ENCODE data around the gene RPAP2.
"Not testable (repeated sequence)": the region's sequence is repeated elsewhere in the genome, so short reads cannot be mapped to it uniquely, and the experiment has no call there.

The RPAP2 gene

DNA sequence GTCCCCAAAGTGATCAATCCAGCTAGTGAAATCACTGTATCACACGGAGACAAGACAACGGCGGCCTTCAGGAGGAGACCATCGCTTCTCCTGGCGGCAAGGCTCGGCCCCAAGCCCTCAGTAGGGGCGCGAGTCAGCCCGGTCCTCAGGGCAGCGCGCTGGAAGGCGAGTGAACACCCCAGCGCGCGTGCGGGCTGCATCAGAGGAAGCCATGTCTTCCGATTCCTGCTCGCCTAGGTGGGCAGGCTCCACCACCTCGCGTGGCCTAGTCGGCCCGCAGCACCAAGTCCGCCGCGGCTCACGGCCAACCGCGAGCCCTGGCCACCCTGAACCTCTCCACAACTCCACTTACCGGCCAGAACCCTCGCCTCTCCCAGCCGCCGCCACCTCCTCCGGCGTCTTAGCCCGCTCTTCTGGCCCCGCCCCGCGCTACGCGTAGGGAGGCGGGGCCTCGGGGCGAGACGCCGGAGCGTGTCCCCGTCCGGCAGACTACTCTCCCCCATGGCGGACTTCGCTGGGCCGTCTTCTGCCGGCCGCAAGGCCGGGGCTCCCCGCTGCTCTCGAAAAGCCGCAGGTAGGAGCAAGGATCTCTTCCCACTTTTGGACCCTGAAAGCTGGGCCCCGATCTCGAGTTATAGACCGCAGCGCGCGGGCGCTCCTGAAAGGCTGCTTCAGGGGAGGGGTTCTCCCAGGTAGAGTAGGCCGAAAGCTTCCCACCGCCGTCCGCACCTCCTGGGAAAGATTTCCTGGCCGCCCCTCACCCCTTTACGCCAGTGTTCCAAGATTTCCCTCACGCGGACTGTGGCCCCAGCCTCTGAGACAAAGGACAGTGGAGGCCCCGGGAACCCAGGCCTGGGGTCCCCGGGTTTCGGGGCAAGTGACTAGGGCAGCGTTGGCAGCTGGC lies at the start of gene RPAP2, which contains the start of gene GLMN:
TSS of gene RPAP2 (plus strand) at position 487 of the 904 bp plus-strand sequence. CDS start at position 502, 15 bp downstream.
TSS of gene GLMN (minus strand) at position 415 of the 904 bp plus-strand sequence. CDS start 988 bp downstream, outside the sequence.
- peak within 1 kb of the TSS; percentile 83 for H3K4me3 ChIP-seq (ENCODE audit: low read length)
- TF ChIP-seq ZNF274 (IDR thresholded peaks at IDR 0.05; ENCODE audit: low read depth, low read length): no peak

DNA sequence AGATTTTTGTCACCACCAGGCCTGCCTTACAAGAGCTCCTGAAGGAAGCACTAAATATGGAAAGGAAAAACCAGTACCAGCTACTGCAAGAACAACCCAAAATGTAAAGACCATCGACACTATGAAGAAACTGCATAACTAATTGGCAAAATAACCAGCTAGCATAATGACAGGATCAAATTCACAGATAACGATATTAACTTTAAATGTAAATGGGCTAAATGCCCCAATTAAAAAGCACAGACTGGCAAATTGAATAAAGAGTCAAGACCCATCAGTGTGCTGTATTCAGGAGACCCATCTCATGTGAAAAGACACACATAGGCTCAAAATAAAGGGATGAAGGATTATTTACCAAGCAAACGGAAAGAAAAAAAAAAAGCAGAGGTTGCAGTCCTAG lies 44.1 kb upstream of the RPAP2 start:
- H3K4me3 ChIP-seq (ENCODE audit: low read length): not testable (repeated sequence)

DNA sequence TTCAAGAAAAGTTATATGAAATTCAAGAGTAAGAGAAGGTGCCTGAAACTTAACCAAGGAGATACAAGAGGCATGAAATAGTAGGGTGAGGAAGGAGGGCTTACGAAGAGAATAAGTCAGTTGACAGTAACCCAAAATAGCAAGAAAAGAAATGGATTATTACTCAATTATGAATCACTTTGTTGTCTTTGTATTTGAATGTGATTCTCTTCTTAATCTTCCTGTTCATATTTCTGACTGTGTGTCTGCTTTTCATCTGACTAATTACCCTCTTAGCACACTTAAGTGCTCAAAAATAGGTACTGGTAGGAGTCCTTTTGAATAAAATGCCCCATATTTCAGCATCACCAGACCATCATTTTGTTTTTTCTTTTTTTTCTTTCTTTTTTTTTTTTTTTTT lies 39.5 kb upstream of the RPAP2 start:
- TF ChIP-seq ZNF274 (IDR thresholded peaks at IDR 0.05; ENCODE audit: low read depth, low read length): no peak
- no peak overlapping the region for H3K4me3 ChIP-seq (ENCODE audit: low read length)

DNA sequence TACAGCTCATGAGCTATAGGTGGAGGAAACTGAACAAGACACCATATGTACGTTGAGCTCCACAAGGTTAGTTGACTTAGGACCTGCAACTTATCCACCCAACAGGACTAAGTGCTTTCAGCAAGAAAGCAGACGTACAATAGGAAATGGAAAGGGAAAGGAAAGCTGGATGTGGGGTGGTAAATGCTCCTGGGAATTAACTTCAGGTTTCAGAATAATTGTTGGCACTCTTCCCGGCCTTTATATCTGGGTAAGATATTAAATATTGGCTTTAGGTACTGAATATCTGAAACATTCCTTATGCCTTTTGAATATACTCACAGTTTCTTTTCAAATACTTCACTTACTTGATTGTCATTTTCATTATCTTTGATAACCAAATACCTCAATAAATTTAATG lies 36.3 kb upstream of the RPAP2 start:
- no peak for TF ChIP-seq ZNF274 (IDR thresholded peaks at IDR 0.05; ENCODE audit: low read depth, low read length)
- no peak overlapping the region for H3K4me3 ChIP-seq (ENCODE audit: low read length)

DNA sequence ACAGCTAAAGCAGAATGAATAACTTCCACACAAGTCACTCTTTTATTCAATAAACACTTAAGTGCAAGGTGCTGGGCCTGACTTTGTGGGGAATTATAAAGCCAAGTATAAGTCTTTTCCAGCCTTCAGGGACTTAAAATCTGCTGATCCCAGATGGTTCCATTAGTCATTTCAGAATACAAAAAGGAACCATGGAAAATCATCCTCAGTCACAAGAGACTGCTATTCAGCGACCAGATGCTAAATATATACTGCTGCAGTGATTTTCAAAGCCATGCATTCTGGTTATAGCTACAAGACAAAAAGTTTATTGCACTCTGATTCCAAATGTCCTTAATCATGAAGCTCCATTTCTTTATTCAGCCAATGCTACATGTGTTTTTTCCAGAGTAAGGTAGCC lies 25.8 kb upstream of the RPAP2 start:
- no peak overlapping the region for H3K4me3 ChIP-seq (ENCODE audit: low read length)
- no peak for TF ChIP-seq ZNF274 (IDR thresholded peaks at IDR 0.05; ENCODE audit: low read depth, low read length)

DNA sequence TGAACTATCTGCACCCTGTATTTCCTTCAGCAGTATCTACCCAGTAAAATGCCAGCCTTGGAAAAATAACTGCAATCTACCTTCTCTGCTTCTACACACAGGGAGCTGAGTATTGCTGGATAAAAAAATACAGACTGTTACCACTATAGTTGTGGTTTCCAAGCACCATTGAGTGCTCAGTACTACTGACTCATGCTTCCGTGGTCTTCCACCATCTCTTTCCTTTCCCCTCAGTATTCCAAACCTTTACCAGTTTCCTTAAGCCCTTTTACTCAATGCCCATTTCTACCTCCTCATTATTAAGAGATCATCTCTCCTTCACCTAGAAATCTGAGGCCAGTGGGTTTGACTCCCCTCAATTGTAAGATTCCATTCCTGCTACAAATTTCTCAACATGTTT lies 23.9 kb upstream of the RPAP2 start:
- no peak for TF ChIP-seq ZNF274 (IDR thresholded peaks at IDR 0.05; ENCODE audit: low read depth, low read length)
- H3K4me3 ChIP-seq (ENCODE audit: low read length): no peak overlapping the region

DNA sequence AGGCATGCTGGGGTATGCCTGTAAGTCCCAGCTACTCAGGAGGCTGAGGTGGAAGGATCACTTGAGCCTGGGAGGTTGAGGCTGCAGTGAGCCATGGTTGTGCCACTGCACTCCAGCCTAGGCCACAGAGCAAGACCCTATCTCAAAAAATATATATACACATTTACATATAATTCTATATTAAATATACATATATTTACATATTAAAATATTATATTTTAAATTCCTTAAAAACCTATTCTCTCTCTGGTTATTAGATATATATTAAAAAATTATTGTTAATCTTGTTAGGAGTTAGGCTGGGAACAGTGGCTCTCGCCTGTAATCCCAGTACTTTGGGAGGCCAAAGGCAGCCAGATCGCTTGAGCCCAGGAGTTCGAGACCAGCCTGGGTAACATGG lies 22.8 kb upstream of the RPAP2 start:
- TF ChIP-seq ZNF274 (IDR thresholded peaks at IDR 0.05; ENCODE audit: low read depth, low read length): no peak

DNA sequence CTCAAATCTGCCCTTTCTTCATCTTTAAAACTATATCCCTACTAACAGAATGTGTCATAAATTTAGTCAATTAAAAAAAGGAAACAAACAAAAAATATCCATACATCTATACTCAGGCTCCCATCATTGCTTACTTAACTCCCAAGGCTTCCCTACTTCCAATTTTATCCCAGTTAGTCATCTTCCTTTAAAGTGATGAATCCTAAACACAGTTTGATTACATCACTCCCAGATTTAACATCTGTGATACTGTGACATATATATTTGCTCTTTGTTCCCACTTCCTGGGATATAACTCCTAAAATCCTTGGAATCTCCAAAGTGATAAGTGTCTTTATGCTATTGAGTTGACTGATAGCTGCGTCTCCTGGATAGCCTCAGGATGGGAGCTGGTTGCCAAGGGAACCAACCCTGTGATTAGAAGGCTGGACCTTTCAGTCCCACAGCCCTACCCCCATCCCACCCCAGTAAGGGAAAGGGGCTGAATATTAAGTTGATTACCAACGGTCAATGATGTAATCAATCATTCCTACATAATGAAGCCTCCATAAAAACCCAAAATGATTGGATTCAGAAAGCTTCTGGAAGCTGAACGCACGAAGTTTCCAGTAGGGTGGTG lies 21.6 kb upstream of the RPAP2 start:
- H3K4me3 ChIP-seq (ENCODE audit: low read length): no peak overlapping the region
- no peak for TF ChIP-seq ZNF274 (IDR thresholded peaks at IDR 0.05; ENCODE audit: low read depth, low read length)

More for the DNA sequence above, 22.8 kb upstream of the RPAP2 start:
- H3K4me3 ChIP-seq (ENCODE audit: low read length): no peak overlapping the region

DNA sequence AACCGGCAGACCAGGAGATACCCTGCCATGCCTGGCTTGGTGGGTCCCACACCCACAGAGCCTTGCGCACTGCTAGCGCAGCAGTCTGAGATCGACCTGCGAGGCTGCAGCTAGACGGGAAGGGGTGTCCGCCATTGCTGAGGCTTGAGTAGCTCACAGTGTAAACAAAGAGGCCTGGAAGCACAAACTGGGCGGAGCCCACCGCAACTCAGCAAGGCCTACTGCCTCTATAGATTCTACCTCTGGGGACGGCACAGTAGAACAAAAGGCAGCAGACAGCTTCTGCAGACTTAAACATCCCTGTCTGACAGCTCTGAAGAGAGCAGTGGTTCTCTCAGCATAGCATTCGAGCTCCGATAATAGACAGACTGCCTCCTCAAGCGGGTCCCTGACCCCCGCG lies 19.1 kb upstream of the RPAP2 start:
- H3K4me3 ChIP-seq (ENCODE audit: low read length): not testable (repeated sequence)

DNA sequence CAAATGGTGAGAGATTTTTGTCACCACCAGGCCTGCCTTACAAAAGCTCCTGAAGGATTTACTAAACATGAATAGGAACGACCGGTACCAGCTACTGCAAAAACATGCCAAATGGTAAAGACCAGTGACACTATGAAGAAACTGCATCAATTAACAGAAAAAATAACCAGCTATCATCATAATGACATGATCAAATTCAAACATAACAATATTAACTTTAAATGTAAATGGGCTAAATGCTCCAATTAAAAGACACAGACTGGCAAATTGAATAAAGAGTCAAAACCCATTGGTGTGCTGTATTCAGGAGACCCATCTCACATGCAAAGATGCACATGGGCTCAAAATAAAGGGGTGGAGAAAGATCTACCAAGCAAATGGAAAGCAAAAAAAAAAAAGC lies 17.4 kb upstream of the RPAP2 start:
- not testable (repeated sequence) for H3K4me3 ChIP-seq (ENCODE audit: low read length)

DNA sequence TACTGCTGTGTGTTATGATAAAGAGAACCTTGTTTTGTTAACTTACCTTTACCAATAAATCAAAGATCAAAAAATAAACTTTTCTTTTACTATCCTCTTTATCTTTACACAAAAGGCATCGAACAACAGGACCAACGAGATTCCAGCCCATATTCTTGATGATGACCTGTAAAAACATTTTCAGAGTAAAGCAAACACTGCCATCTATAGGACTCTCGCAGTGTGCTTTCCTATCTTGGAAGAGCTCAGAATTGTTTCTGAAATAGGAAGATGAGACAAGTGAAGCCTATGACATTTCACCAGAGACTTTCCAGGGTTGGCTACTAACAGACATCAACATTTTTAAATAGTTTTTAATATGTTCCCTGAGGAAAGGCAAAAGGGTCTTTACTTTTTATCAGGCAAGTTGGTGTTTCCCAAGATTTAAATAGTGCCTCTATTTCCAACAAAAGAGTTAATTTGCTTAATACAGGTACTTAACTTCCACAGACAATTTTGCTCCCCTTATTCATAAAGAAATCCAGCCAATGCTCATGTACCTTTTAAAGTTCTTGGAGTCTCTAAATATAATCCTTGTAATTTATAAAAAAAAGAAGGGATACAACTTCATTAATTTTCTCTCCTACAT lies 7.4 kb upstream of the RPAP2 start:
- no peak overlapping the region for H3K4me3 ChIP-seq (ENCODE audit: low read length)
- TF ChIP-seq ZNF274 (IDR thresholded peaks at IDR 0.05; ENCODE audit: low read depth, low read length): no peak

DNA sequence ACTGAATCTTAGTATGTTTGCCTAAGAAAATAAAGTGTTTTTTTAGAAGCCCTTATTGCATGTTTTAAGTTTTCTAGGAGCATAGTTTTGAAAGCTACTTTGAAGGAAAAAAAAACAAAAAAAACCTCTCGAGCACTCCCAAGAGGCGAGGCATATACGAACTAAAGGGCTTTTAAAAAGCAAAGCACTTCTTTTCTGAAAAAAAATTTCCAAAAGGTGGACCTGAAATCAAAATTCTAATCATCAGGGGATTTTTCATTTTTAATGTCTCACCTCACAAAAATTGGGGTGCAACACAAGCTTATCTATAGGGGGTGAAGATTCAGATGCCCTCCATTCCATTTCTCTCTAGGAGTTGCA lies 666 bp upstream of the RPAP2 start:
- peak overlapping the region; percentile 83 for H3K4me3 ChIP-seq (ENCODE audit: low read length)
- no peak for TF ChIP-seq ZNF274 (IDR thresholded peaks at IDR 0.05; ENCODE audit: low read depth, low read length)

DNA sequence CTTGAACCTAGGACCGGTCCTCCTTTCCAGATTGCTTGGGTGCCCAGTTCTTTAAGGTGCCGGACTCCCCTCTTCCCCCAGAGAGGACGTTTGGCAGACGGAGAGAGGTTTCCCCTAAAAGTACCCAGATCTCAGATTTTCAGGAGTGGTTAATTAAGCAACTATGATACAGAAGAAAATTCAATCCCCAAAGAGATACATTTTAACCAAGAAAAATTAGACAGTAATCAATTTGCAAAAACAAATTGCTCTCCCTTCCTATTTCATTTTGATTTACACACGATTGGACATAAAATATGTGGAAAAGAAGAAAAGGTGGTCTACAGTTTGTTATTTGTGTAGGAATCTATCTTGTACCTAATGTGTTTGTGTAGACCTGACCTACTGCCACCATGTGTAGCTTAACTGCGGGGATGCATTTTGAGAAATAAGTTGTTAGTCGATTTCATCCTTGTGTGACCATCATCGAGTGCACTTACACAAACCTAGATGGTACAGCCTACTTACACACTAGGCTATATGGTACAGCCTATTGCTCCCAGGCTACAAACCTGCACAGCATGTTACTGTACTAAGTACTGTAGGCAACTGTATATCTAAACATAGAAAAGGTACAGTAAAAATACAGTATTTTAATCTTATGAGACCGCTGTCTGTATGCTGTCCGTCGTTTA lies 755 bp downstream of the RPAP2 start:
- TF ChIP-seq ZNF274 (IDR thresholded peaks at IDR 0.05; ENCODE audit: low read depth, low read length): no peak
- peak overlapping the region; percentile 83 for H3K4me3 ChIP-seq (ENCODE audit: low read length)

DNA sequence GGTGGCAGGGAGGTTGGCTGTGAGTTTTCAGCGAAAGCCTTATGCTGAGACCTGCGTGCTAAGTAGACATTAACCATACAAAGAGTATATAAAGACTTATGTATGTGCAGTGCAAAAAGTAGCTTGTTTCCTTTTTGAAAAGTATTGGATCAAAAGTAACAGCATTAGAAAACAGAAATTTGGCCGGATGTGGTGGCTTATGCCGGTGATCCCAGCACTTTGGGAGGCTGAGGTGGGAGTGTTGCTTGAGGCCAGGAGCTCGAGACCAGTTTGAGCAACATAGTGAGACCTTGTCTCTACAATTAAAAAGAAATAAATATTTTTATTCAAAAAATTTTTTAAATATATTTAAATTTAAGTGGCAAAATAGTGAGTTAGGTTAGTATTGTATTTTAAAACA lies 2.2 kb downstream of the RPAP2 start:
- no peak overlapping the region for H3K4me3 ChIP-seq (ENCODE audit: low read length)
- TF ChIP-seq ZNF274 (IDR thresholded peaks at IDR 0.05; ENCODE audit: low read depth, low read length): no peak
